GM12878 (cell line): ENCODE data around the gene HIVEP2. TPM values are rescaled to one million over a fixed set of nuclear protein-coding genes. Genes with fewer than 3 reads are reported as not detected.

ENCODE experiments used
- ATAC-seq: fragments of 200-7000 bp; cut with Tn5 transposase; 3 replicates; pipeline ENCODE4 v1.9.1; 2020; ENCODE audit warnings: mild to moderate bottlenecking, moderate library complexity
- BruUV-seq: library from RNA; stranded (reverse); fragments of 400-500 nt; replicated peaks from 2 replicates; lab custom pipeline; 2021; lab: Mats Ljungman, UMichigan
- CTCF ChIA-PET: fragments of 300-600 bp; sonication (Branson Sonifier 250); formaldehyde crosslinking; extraction: SDS; loops from one replicate; lab custom pipeline; 2021; ENCODE audit warnings: inconsistent platforms; lab: Yijun Ruan, JAX
- POLR2A ChIA-PET: fragments of 350-600 bp; formaldehyde crosslinking; extraction: SDS; loops from one replicate; lab custom pipeline; 2021; ENCODE audit warnings: inconsistent platforms; lab: Charles Lee
- RAD21 ChIA-PET: fragments of 300-600 bp; sonication (Branson Sonifier 250); formaldehyde crosslinking; loops from one replicate; lab custom pipeline; 2023; ENCODE audit warnings: antibody characterized with exemption; ENCODE audit not compliant: unreplicated experiment; lab: Charles Lee
- SMC1A ChIA-PET: fragments of 300-600 bp; sonication (Branson Sonifier 250); formaldehyde crosslinking; loops from one replicate; lab custom pipeline; 2023; ENCODE audit not compliant: unreplicated experiment, uncharacterized antibody; lab: Charles Lee
- DNase-seq: peaks from one replicate; pipeline ENCODE4 v3.0.0-alpha.2; 2011; ENCODE audit warnings: low read depth, low spot score
- FAIRE-seq: peaks from 3 replicates; lab custom pipeline; 2011; peaks lifted over from hg19 to GRCh38; lab: Jason Lieb, UNC
- H2AFZ ChIP-seq: 2 replicates; pipeline ENCODE4 v1.6.0; 2011; ENCODE audit warnings: low read depth, low read length, control low read depth; ENCODE audit not compliant: control insufficient read depth
- H3K27ac ChIP-seq: 2 replicates; pipeline ENCODE4 v1.5.1; 2011; ENCODE audit warnings: control low read depth; ENCODE audit not compliant: control insufficient read depth, insufficient read depth
- H3K27me3 ChIP-seq, 2 experiments: replicated peaks in 1 of 2; 2 replicates each; pipeline versions ENCODE4 v1.6.0 to v1.6.1; 2011; ENCODE audit warnings: low read length in 1 of 2; ENCODE audit not compliant: control insufficient read depth in 2 of 2, insufficient read depth in 2 of 2
- H3K36me3 ChIP-seq, 2 experiments: 2 replicates each; pipeline ENCODE4 v1.5.1; 2011; ENCODE audit warnings: low read length in 1 of 2; ENCODE audit not compliant: control insufficient read depth in 2 of 2, insufficient read depth in 2 of 2
- H3K4me1 ChIP-seq: 2 replicates; pipeline ENCODE4 v1.6.1; 2011; ENCODE audit warnings: mild to moderate bottlenecking, low read length, moderate library complexity, mixed read lengths; ENCODE audit not compliant: control insufficient read depth, insufficient read depth
- H3K4me2 ChIP-seq: 2 replicates; pipeline ENCODE4 v1.6.0; 2011; ENCODE audit warnings: control low read depth; ENCODE audit not compliant: control insufficient read depth, insufficient read depth
- H3K4me3 ChIP-seq: fragments of 200-600 bp; sonication (generic); 2 replicates; pipeline ENCODE4 v1.5.1; 2016
- H3K79me2 ChIP-seq: 2 replicates; pipeline ENCODE4 v1.6.0; 2011; ENCODE audit warnings: low read length; ENCODE audit not compliant: control insufficient read depth, insufficient read depth
- H3K9ac ChIP-seq: 2 replicates; pipeline ENCODE4 v1.8.0; 2011; ENCODE audit warnings: low read length, control low read depth, mixed read lengths; ENCODE audit not compliant: control insufficient read depth, insufficient read depth
- H3K9me3 ChIP-seq: replicated peaks from 3 replicates; pipeline ENCODE4 v1.5.1; 2011; ENCODE audit warnings: mild to moderate bottlenecking, low read length; ENCODE audit not compliant: control insufficient read depth, insufficient read depth
- H4K20me1 ChIP-seq: 2 replicates; pipeline ENCODE4 v1.6.0; 2011; ENCODE audit not compliant: control insufficient read depth, insufficient read depth
- BACH1 ChIP-seq: fragments of 450-650 bp; IDR thresholded peaks from 2 replicates; pipeline ENCODE4 v1.6.1; 2017; ENCODE audit warnings: mild to moderate bottlenecking, borderline replicate concordance
- CBX3 ChIP-seq: fragments of 200-600 bp; sonication (generic); IDR thresholded peaks from 2 replicates; pipeline ENCODE4 v1.6.1; 2016; ENCODE audit warnings: low read depth, borderline replicate concordance
- CBX5 ChIP-seq: sonication (generic); IDR thresholded peaks from 2 replicates; pipeline ENCODE4 v1.6.1; 2016; ENCODE audit warnings: low read depth, moderate library complexity, mild to moderate bottlenecking, inconsistent platforms
- CHD2 ChIP-seq: IDR thresholded peaks from 2 replicates; pipeline ENCODE4 v1.6.1; 2011; ENCODE audit warnings: low read depth, low read length, improper control_type of control experiment, borderline replicate concordance
- CREB1 ChIP-seq: IDR thresholded peaks from 2 replicates; pipeline ENCODE4 v1.6.1; 2012; ENCODE audit warnings: low read depth, mild to moderate bottlenecking, inconsistent platforms
- CREM ChIP-seq: IDR thresholded peaks from 2 replicates; pipeline ENCODE4 v1.6.1; 2014; ENCODE audit warnings: antibody characterized with exemption, low read depth
- EED ChIP-seq: sonication (generic); IDR thresholded peaks from 2 replicates; pipeline ENCODE4 v1.6.1; 2016; ENCODE audit warnings: antibody characterized with exemption, low read depth
- EP300 ChIP-seq, 2 experiments: fragments of 150-350 bp in 1 of 2; IDR thresholded peaks; 2 replicates each; pipeline ENCODE4 v1.6.1; 2011 to 2012; ENCODE audit warnings: low read depth in 2 of 2, low read length in 2 of 2, borderline replicate concordance in 1 of 2, improper control_type of control experiment in 1 of 2, inconsistent platforms in 1 of 2; ENCODE audit not compliant: control insufficient read depth in 1 of 2
- FOXK2 ChIP-seq: fragments of 450-650 bp; IDR thresholded peaks from 2 replicates; pipeline ENCODE4 v1.6.1; 2017; ENCODE audit warnings: mild to moderate bottlenecking, moderate library complexity
- JUND ChIP-seq: IDR thresholded peaks from 2 replicates; pipeline ENCODE4 v1.6.1; 2012; ENCODE audit warnings: low read depth, mild to moderate bottlenecking, low read length, improper control_type of control experiment, moderate library complexity
- KLF5 ChIP-seq: fragments of 450-650 bp; IDR thresholded peaks from 2 replicates; pipeline ENCODE4 v1.6.1; 2014; ENCODE audit warnings: mild to moderate bottlenecking; ENCODE audit not compliant: partially characterized antibody
- MTA3 ChIP-seq: IDR thresholded peaks from 2 replicates; pipeline ENCODE4 v1.6.1; 2012; ENCODE audit warnings: low read length, inconsistent platforms, borderline replicate concordance
- POLR2A ChIP-seq: IDR thresholded peaks from 2 replicates; pipeline ENCODE4 v1.6.1; 2011; ENCODE audit warnings: low read depth, mild to moderate bottlenecking, low read length
- RB1 ChIP-seq: fragments of 450-650 bp; formaldehyde crosslinking; IDR thresholded peaks from 2 replicates; pipeline ENCODE4 v1.6.1; 2017; ENCODE audit warnings: mild to moderate bottlenecking, borderline replicate concordance
- SIN3A ChIP-seq: IDR thresholded peaks from 2 replicates; pipeline ENCODE4 v1.6.1; 2012; ENCODE audit warnings: low read depth, low read length, improper control_type of control experiment
- WGBS: methylation state at CpG from one replicate; pipeline ENCODE4 v1.1.6; 2016; ENCODE audit warnings: low lambda C conversion rate; ENCODE audit not compliant: insufficient replicate concordance, insufficient coverage; ENCODE audit errors: missing lambda C conversion rate; 5-methylcytosine and 5-hydroxymethylcytosine counted together
- in situ Hi-C: fragments of 300-500 bp; cut with MboI; formaldehyde crosslinking; loops from 9 replicates; pipeline ENCODE4 v1.14.3; 2018; ENCODE audit warnings: mixed read lengths
- intact Hi-C: fragments of 100-400 bp; cut with micrococcal nuclease; formaldehyde crosslinking; loops from one replicate; pipeline ENCODE4 v1.14.2; 2022; ENCODE audit not compliant: unreplicated experiment
- polyA plus RNA-seq, 11 experiments: library from polyadenylated mRNA; depleted of rRNA in 4 of 11; unstranded in 6 of 11; stranded (reverse) in 5 of 11; fragments of >200 nt; fragmentation: Nextera tagmentation in 4 of 11; fragmentation: Illumina TruSeq in 1 of 11; extraction: Ambion mirVana in 4 of 11; extraction: Trizol in 1 of 11; gene quantifications; 1 replicate in 1 of 11; 2 replicates in 10 of 11; pipeline versions ENCODE4 v1.2.1 to v1.2.3, GENCODE V29; 2011 to 2016; ENCODE audit warnings: inconsistent platforms in 2 of 11, missing spikeins in 2 of 11, low read depth in 1 of 11
- total RNA-seq, 4 experiments: library from RNA; depleted of rRNA in 3 of 4; stranded (reverse); fragments of >200 nt in 3 of 4; fragmentation: Illumina TruSeq in 1 of 4; extraction: Trizol in 1 of 4; gene quantifications; 2 replicates each; pipeline versions ENCODE4 v1.2.1 to v1.2.3, GENCODE V29; 2013 to 2021
- TF ChIP-seq, protein P1 (sequence below): fragments of 450-650 bp; IDR thresholded peaks from 2 replicates; pipeline ENCODE4 v1.6.1; 2017; ENCODE audit warnings: borderline replicate concordance
- TF ChIP-seq, protein P2 (sequence below): fragments of 450-650 bp; IDR thresholded peaks from 2 replicates; pipeline ENCODE4 v1.6.1; 2017; ENCODE audit warnings: mild to moderate bottlenecking, moderate library complexity

Gene HIVEP2
- total and polyA plus RNA-seq, 10 of the 15 experiments (the other 5 are each of a cell fraction or from before 2014, with no cell fraction given): 1.2 to 15.7 (median 10.2) TPM

DNA sequence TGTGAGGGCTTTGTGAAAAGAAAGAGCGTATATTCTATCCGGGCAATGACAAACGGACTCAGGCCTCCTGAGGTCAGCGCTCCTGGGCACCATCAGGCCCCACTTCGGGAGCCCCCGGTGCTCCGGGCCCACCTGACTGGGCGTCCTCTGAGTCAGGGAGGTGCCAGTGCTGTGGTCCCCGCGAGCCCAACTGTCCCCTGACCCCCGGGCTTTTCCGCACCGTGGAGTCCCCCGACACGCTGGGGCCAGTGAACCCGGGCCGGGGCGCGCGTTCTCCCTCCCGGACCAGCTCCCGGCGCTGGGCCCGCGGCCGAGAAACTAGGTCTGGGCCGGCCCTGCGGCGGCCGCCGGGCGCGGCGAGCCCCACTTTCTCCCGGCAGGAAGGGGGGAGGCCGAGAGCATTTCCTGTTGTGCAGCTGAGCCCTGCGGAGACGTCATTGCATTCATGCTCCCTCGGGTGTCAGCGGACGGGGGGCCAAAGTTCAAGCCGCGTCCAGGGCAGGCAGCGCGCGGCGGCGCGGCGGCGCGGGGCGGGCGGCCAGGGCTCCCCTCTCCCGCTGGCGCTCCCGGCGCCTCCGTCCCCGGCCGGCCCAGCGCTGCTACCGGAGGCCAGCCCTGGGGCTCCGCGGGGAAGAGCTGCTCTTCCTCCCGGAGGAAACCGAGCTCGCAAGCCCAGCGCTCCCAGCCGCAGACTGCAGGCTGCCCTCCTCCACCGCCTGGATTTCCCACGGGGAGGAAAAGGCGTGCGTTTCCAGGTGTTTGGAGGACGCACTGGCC, 18.3 kb downstream of the HIVEP2 start:
- intact Hi-C loops (loop anchor here (1.0 to 2.0 kb wide), 2 partner anchors 13 to 16 kb away; no protein-coding TSS in a partner anchor), in situ Hi-C loops (no loop called here)
- H3K4me2 ChIP-seq: peak overlapping the region; percentile 70
- no peaks in the 10 kb centered on the region; a peak in 1 of 4 replicates for H3K36me3 ChIP-seq
- no peaks in the 10 kb centered on the region for H4K20me1 ChIP-seq
- no peak for DNase-seq
- H3K9me3 ChIP-seq: no peaks in the 10 kb centered on the region
- ChIA-PET SMC1A (interaction anchor here (0.7 to 7.2 kb wide), 12 partner anchors 9 to 107 kb away, joined by 3 to 71 read pairs (median 8); no protein-coding TSS in a partner anchor), CTCF (interaction anchor here (1.3 to 1.4 kb wide), 3 partner anchors 8 to 20 kb away, joined by 3 to 4 read pairs (median 4); no protein-coding TSS in a partner anchor), POLR2A (interaction anchor here (0.8 to 4.2 kb wide), 10 partner anchors 9 to 123 kb away, joined by 3 to 27 read pairs (median 4); no protein-coding TSS in a partner anchor), RAD21 (interaction anchor here (0.7 to 6.3 kb wide), 15 partner anchors 9 to 107 kb away, joined by 3 to 46 read pairs (median 5); no protein-coding TSS in a partner anchor)
- H3K4me1 ChIP-seq: peaks cover 8% of the 10 kb centered on the region
- H3K4me3 ChIP-seq: peak overlapping the region; percentile 88
- peak overlapping the region; percentile 97 for H3K9ac ChIP-seq
- peak overlapping the region; percentile 65 for H2AFZ ChIP-seq
- BruUV-seq: no TSS peak
- WGBS: under 1% methylated on average over 64 of the region's 75 CpGs
- peak; percentile 7 for FAIRE-seq
- ATAC-seq: peak; percentile 80
- peaks cover 64% of the 10 kb centered on the region for H3K79me2 ChIP-seq
- H3K27ac ChIP-seq: peak overlapping the region; percentile 97
- no peaks in the 10 kb centered on the region for H3K27me3 ChIP-seq
- no peak for TF ChIP-seq MTA3
- TF ChIP-seq, protein P1, sequence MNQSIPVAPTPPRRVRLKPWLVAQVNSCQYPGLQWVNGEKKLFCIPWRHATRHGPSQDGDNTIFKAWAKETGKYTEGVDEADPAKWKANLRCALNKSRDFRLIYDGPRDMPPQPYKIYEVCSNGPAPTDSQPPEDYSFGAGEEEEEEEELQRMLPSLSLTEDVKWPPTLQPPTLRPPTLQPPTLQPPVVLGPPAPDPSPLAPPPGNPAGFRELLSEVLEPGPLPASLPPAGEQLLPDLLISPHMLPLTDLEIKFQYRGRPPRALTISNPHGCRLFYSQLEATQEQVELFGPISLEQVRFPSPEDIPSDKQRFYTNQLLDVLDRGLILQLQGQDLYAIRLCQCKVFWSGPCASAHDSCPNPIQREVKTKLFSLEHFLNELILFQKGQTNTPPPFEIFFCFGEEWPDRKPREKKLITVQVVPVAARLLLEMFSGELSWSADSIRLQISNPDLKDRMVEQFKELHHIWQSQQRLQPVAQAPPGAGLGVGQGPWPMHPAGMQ: no peak
- TF ChIP-seq CHD2: no peak
- no peak for TF ChIP-seq CBX3
- TF ChIP-seq RB1: 0 out of 2 replicates have a peak, but pooled peaks have one; percentile 83
- no peak; the same call in 1 of the 2 replicates for TF ChIP-seq CBX5
- TF ChIP-seq KLF5: peak; percentile 80
- peak; percentile 83 for TF ChIP-seq EED
- TF ChIP-seq CREB1: peak; percentile 78
- TF ChIP-seq, protein P2, sequence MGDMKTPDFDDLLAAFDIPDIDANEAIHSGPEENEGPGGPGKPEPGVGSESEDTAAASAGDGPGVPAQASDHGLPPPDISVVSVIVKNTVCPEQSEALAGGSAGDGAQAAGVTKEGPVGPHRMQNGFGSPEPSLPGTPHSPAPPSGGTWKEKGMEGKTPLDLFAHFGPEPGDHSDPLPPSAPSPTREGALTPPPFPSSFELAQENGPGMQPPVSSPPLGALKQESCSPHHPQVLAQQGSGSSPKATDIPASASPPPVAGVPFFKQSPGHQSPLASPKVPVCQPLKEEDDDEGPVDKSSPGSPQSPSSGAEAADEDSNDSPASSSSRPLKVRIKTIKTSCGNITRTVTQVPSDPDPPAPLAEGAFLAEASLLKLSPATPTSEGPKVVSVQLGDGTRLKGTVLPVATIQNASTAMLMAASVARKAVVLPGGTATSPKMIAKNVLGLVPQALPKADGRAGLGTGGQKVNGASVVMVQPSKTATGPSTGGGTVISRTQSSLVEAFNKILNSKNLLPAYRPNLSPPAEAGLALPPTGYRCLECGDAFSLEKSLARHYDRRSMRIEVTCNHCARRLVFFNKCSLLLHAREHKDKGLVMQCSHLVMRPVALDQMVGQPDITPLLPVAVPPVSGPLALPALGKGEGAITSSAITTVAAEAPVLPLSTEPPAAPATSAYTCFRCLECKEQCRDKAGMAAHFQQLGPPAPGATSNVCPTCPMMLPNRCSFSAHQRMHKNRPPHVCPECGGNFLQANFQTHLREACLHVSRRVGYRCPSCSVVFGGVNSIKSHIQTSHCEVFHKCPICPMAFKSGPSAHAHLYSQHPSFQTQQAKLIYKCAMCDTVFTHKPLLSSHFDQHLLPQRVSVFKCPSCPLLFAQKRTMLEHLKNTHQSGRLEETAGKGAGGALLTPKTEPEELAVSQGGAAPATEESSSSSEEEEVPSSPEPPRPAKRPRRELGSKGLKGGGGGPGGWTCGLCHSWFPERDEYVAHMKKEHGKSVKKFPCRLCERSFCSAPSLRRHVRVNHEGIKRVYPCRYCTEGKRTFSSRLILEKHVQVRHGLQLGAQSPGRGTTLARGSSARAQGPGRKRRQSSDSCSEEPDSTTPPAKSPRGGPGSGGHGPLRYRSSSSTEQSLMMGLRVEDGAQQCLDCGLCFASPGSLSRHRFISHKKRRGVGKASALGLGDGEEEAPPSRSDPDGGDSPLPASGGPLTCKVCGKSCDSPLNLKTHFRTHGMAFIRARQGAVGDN: peak; percentile 94
- no peak for TF ChIP-seq JUND
- TF ChIP-seq SIN3A: no peak
- peak; percentile 59 for TF ChIP-seq CREM
- peak; percentile 84 for TF ChIP-seq BACH1
- peak; percentile 86 for TF ChIP-seq POLR2A
- TF ChIP-seq EP300 (IDR thresholded peaks at IDR 0.05; ENCODE audit: borderline replicate concordance in 1 of 2, control insufficient read depth in 1 of 2, low read depth in 2 of 2, low read length in 2 of 2): peak; percentile 64 to 66; a peak in 2 of 4 replicates
- TF ChIP-seq FOXK2: no peak
